ENCODE results near the gene CKMT2. TPM values are rescaled to one million over a fixed set of nuclear protein-coding genes. Genes with fewer than 3 reads are reported as not detected.
A peak's percentile ranks its signal among the peaks of the same experiment; 100 is the strongest.
"Not testable (repeated sequence)": the region's sequence is repeated elsewhere in the genome, so short reads cannot be mapped to it uniquely, and the experiment has no call there.

Gene CKMT2
- total RNA-seq, 2 donors from 2014 or later = 2.1 to 2.3 TPM

DNA sequence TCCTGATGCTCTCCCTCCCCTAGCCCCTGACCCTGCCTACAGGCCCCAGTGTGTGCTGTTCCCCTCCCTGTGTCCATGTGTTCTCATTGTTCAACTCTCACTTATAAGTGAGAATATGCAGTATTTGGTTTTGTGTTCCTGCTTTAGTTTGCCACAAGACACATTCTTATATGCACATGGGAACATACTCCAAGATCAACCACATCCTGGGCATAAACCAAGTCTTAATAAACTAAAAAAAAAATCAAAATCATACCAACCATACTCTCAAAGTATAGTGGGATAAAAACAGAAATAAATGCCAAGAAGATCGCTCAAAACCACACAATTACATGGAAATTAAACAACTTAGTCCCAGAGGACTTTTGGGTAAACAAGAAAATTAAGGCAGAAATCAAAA, 57.0 kb downstream of the CKMT2 start:
- H3K9me3 Mint-ChIP-seq = peaks cover 39% of the 10 kb centered on the region
- Histone ChIP-seq H3K4me3 (ENCODE audit: low read length) (no peak overlapping the region), H3K27ac (ENCODE audit: low read depth, low read length) (no peak overlapping the region), H3K9ac (ENCODE audit: extremely low read depth, low read length, poor library complexity, severe bottlenecking) (no peak overlapping the region), H3K4me1 (ENCODE audit: control insufficient read depth, insufficient read depth, low read length) (no peaks in the 10 kb centered on the region), H3K36me3 (ENCODE audit: control insufficient read depth, insufficient read depth, low read length) (peaks cover 10% of the 10 kb centered on the region), H3K27me3 (ENCODE audit: control insufficient read depth, insufficient read depth, low read length, poor library complexity, severe bottlenecking) (no peaks in the 10 kb centered on the region), H3K9me3 (ENCODE audit: control insufficient read depth, low read length) (peaks cover 45% of the 10 kb centered on the region)
- no peak overlapping the region for H3K27ac Mint-ChIP-seq
- WGBS, 2 experiments (ENCODE audit: insufficient coverage in 1 of 2, insufficient read length in 1 of 2) = 91% methylated on average over 1 of the region's 1 CpG; no CpG with 5 or more reads in 1 of the 2 experiments
- no peak for DNase-seq
- no peak overlapping the region for H3K4me3 Mint-ChIP-seq
- H3K36me3 Mint-ChIP-seq (ENCODE audit: low read depth) = peaks cover 44% of the 10 kb centered on the region
- TF ChIP-seq, protein P1, sequence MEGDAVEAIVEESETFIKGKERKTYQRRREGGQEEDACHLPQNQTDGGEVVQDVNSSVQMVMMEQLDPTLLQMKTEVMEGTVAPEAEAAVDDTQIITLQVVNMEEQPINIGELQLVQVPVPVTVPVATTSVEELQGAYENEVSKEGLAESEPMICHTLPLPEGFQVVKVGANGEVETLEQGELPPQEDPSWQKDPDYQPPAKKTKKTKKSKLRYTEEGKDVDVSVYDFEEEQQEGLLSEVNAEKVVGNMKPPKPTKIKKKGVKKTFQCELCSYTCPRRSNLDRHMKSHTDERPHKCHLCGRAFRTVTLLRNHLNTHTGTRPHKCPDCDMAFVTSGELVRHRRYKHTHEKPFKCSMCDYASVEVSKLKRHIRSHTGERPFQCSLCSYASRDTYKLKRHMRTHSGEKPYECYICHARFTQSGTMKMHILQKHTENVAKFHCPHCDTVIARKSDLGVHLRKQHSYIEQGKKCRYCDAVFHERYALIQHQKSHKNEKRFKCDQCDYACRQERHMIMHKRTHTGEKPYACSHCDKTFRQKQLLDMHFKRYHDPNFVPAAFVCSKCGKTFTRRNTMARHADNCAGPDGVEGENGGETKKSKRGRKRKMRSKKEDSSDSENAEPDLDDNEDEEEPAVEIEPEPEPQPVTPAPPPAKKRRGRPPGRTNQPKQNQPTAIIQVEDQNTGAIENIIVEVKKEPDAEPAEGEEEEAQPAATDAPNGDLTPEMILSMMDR (conservative IDR thresholded peaks at IDR 0.05) = no peak
- peaks cover 6% of the 10 kb centered on the region for H3K4me1 Mint-ChIP-seq
- no peaks in the 10 kb centered on the region for H3K27me3 Mint-ChIP-seq (ENCODE audit: insufficient read depth)

DNA sequence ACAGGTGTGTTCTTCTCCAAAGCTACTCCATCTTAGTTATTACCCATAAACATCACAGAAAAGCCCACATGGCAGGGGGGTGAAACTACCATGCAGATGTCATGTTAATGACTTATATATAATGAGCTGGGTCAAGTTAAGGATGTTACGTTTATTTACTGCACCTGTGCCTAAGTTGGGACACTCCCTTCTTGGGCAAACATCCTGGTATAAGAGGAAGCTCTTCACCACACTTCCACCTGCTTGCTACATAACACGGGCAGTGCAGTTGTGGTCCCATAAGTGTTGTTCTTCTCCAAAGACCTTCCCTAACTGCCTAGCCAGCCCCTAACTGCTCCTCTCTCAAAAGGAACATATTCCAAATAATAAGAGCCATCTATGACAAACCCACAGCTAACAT, 59.0 kb downstream of the CKMT2 start:
- Mint-ChIP-seq H3K36me3 (ENCODE audit: low read depth) (peaks cover 44% of the 10 kb centered on the region), H3K9me3 (peaks cover 39% of the 10 kb centered on the region), H3K4me3 (no peak overlapping the region), H3K27me3 (ENCODE audit: insufficient read depth) (no peaks in the 10 kb centered on the region), H3K4me1 (no peaks in the 10 kb centered on the region), H3K27ac (no peak overlapping the region)
- TF ChIP-seq, protein P1 (conservative IDR thresholded peaks at IDR 0.05) = no peak
- Histone ChIP-seq H3K27me3 (ENCODE audit: control insufficient read depth, insufficient read depth, low read length, poor library complexity, severe bottlenecking) (no peaks in the 10 kb centered on the region), H3K27ac (ENCODE audit: low read depth, low read length) (no peak overlapping the region), H3K4me3 (ENCODE audit: low read length) (peak overlapping the region; percentile 20), H3K36me3 (ENCODE audit: control insufficient read depth, insufficient read depth, low read length) (peaks cover 10% of the 10 kb centered on the region), H3K9me3 (ENCODE audit: control insufficient read depth, low read length) (peaks cover 46% of the 10 kb centered on the region), H3K4me1 (ENCODE audit: control insufficient read depth, insufficient read depth, low read length) (no peaks in the 10 kb centered on the region), H3K9ac (ENCODE audit: extremely low read depth, low read length, poor library complexity, severe bottlenecking) (no peak overlapping the region)
- WGBS, 2 experiments (ENCODE audit: insufficient coverage in 1 of 2, insufficient read length in 1 of 2) = 96% methylated on average over 2 of the region's 2 CpGs; no CpG with 5 or more reads in 1 of the 2 experiments
- no peak for DNase-seq

DNA sequence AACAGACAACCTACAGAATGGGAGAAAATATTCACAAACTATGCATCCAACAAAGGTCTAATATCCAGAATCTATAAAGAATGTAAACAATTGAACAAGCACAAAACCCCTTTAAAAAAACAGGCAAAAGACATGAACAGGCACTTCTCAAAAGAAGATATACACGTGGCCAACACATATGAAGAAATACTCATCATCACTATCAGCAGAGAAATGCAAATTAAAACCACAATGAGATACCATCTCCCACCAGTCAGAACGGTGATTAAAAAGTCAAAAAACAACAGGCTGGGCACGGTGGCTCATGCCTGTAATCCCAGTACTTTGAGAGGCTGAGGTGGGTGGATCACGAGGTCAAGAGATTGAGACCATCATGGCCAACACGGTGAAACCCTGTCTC, 60.9 kb downstream of the CKMT2 start:
- H3K36me3 Mint-ChIP-seq (ENCODE audit: low read depth) = peaks cover 40% of the 10 kb centered on the region
- H3K9ac ChIP-seq (ENCODE audit: extremely low read depth, low read length, poor library complexity, severe bottlenecking) = not testable (repeated sequence)

DNA sequence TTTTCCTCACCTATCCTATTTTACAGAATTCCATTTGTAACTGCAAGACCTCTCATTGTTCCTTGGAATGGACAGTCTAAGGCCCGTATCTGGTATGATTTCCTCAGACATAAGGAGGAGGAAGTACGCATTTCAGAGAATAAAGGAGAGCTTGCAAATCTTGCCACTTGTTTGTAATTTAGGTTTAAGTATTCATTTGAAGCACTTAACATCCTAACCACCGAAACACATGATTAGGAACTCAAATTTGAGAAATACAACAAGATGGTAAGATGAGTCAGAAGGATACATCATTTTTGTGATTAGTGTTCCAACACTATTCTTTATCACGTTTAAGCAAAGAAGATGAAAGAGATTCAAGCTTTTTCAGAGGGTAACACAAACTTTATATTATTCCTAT, 64.4 kb downstream of the CKMT2 start:
- no peaks in the 10 kb centered on the region for H3K27me3 ChIP-seq (ENCODE audit: control insufficient read depth, insufficient read depth, low read length, poor library complexity, severe bottlenecking)
- no peak overlapping the region for H3K27ac Mint-ChIP-seq
- no peak overlapping the region for H3K9ac ChIP-seq (ENCODE audit: extremely low read depth, low read length, poor library complexity, severe bottlenecking)
- peaks cover 12% of the 10 kb centered on the region for H3K4me1 Mint-ChIP-seq
- peaks cover 23% of the 10 kb centered on the region for H3K9me3 Mint-ChIP-seq
- 91% methylated on average over 4 of the region's 4 CpGs; no CpG with 5 or more reads in 1 of the 2 experiments for WGBS, 2 experiments (ENCODE audit: insufficient coverage in 1 of 2, insufficient read length in 1 of 2)
- H3K36me3 ChIP-seq (ENCODE audit: control insufficient read depth, insufficient read depth, low read length) = peaks cover 10% of the 10 kb centered on the region
- H3K4me1 ChIP-seq (ENCODE audit: control insufficient read depth, insufficient read depth, low read length) = peaks cover 4% of the 10 kb centered on the region
- H3K4me3 Mint-ChIP-seq = no peak overlapping the region
- DNase-seq = no peak
- no peaks in the 10 kb centered on the region for H3K27me3 Mint-ChIP-seq (ENCODE audit: insufficient read depth)
- H3K36me3 Mint-ChIP-seq (ENCODE audit: low read depth) = peaks cover 23% of the 10 kb centered on the region
- no peak overlapping the region for H3K27ac ChIP-seq (ENCODE audit: low read depth, low read length)
- H3K9me3 ChIP-seq (ENCODE audit: control insufficient read depth, low read length) = peaks cover 28% of the 10 kb centered on the region
- TF ChIP-seq, protein P1 (conservative IDR thresholded peaks at IDR 0.05) = no peak
- H3K4me3 ChIP-seq (ENCODE audit: low read length) = no peak overlapping the region

More for the DNA sequence above, 60.9 kb downstream of the CKMT2 start:
- not testable (repeated sequence) for H3K4me3 Mint-ChIP-seq; H3K27ac ChIP-seq (ENCODE audit: low read depth, low read length); H3K4me1 ChIP-seq (ENCODE audit: control insufficient read depth, insufficient read depth, low read length); H3K4me1 Mint-ChIP-seq; H3K36me3 ChIP-seq (ENCODE audit: control insufficient read depth, insufficient read depth, low read length); H3K27me3 Mint-ChIP-seq (ENCODE audit: insufficient read depth); H3K27ac Mint-ChIP-seq; DNase-seq; H3K4me3 ChIP-seq (ENCODE audit: low read length); H3K27me3 ChIP-seq (ENCODE audit: control insufficient read depth, insufficient read depth, low read length, poor library complexity, severe bottlenecking)
- WGBS, 2 experiments (ENCODE audit: insufficient coverage in 1 of 2, insufficient read length in 1 of 2) = 93 to 97% methylated on average over 5 of the region's 5 CpGs
- H3K9me3 Mint-ChIP-seq = peaks cover 39% of the 10 kb centered on the region
- peaks cover 46% of the 10 kb centered on the region for H3K9me3 ChIP-seq (ENCODE audit: control insufficient read depth, low read length)

Measured in endodermal cell (in vitro differentiated cells).